ENCODE results near the gene ZBTB16.
"Not testable (repeated sequence)": the region's sequence is repeated elsewhere in the genome, so short reads cannot be mapped to it uniquely, and the experiment has no call there.

Gene ZBTB16

DNA sequence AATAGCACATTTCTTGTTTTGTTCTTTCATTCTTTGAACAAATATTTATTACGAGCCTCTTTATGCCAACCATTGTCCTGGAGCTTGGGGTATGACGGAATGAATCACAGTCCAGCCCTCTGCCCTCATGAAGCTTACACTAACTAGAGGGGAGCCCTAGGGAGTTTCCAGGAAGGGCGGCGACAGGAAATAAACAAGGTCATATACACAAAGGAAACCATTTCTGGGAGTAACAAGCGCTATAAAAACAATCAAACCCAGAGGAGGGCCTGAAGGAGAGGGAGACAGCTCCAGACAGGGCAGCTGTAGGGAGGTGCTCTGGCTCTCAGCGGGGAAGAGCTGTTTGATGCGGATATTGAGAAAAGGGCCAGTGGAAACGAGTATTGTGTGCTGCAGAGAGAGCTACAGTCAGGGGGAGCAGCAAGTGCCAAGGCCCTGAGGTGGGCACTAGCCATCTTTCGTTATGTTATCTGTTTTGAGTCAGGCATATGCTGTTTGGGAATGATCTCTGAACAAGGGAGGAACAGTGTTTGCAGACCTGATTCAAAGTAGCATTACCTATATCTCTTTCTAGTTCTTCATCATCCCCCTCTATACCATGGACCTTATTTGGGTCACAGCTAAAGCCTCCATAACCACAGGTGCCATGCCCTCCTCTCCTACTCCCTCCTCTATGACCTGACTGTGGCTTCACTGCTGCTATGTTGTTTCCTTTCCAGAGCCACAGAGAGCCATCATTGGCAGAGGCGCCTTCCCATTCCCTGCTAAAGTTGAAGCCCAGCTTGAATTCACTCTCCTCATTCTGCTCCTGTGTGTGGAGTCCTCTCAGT, 15.3 kb upstream of the ZBTB16 start:
- DNase-seq (ENCODE audit: low spot score) (no peak), FAIRE-seq (no peak)

DNA sequence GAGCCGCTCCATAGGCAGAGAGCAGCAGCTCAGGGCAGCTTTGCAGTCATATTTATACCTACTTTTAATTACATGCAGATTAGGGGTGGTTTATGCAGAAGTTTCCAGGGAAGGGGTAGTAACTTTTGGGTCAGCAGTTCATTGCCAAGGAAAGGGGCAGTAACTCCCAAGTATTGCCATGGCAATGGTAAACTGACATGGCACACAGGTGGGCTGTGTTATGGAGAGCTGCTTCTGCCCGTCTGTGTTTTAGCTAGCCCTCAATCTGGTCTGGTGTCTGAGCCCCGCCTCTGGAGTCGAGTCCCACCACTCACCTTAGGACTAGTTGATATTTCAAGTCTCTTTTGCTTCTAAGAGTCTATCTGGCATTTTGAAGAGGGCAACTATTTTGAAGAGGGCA, 12.2 kb upstream of the ZBTB16 start:
- no peak for DNase-seq (ENCODE audit: low spot score)
- FAIRE-seq, result no peak

DNA sequence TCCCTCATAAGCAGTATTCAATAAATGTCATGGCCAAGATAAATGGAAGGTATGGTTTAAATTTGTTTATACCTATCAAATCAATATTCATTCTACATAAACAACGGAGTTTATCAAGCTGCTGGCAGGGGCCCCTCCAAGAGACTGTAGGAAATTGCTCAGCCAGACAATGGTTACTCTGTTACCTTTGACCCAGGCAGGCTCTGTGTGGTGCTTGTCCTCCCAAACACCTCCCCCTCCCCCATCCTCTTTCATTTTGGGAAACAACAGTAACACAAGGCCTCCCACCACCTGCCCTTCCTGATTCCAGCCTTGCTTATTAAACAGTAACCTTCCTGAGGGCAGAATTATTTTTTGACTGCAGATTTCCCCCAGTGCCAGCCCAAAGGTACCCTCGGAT, 10.5 kb upstream of the ZBTB16 start:
- DNase-seq (ENCODE audit: low spot score) (no peak), FAIRE-seq (no peak)

DNA sequence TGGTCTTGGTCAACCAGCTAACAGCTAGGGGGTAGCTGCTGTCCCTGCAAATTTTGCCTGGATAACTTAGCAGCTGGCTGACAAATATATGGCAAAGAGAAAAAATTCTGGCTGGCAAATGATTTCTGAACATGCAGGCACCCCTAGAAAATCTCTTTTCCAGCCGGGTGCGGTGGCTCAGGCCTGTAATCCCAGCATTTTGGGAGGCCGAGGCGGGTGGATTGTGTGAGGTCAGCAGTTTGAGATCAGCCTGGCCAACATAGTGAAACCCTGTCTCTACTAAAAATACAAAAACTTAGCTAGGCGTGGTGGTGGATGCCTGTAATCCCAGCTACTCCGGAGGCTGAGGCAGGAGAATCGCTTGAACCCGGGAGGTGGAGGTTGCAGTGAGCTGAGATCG, 9.7 kb upstream of the ZBTB16 start:
- FAIRE-seq; DNase-seq (ENCODE audit: low spot score): not testable (repeated sequence)

DNA sequence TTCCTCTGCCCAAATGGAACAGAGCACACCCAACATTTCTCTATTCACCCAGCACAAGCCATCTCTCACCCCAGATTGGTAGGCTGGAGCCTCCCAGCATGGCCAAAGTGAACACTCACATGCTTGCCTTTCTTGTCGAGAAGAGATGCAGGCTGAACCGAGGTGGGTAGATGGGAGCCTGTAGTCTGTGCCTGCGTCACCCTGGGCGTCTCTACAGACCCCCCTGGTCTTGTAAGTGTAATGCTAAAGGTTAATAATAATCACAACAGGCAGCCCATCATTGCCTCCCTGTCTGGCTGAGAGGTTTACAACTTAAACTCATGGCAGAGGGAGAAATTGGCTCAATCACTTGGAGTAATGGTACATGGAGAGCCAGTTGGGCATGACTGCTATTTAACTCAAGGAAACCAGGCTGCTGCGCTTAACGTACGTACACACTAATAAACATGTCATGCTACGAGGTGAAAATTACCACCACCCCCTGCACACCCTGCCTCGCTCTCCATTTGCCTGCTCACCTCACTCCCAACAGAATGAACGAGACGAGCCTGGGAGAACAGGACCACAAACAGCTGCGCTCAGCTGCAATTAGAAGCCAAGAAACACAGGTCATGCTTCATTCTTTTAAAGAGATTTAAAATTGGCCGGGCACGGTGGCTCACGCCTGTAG, 9.1 kb upstream of the ZBTB16 start:
- DNase-seq (ENCODE audit: low spot score), result no peak

DNA sequence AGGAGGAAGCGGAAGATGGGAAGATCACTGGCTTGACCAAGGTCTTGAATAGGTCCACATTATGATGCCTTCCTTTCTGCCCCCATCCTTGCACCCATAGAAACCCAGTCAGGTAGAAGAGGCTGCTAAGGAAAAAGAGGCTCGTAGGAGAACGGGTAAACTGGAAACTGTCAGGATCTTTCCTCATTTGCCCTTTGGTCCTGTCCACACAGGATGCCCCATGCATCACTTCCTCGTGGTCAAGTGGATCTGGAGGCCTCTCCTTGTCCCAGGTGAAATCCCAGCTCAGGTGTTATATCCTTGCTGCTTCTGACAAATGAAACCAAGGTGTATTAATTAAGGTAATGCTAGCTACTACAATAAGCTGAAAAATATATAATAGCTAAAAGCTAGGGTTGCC, 8.0 kb upstream of the ZBTB16 start:
- FAIRE-seq (no peak), DNase-seq (ENCODE audit: low spot score) (no peak)

More for the DNA sequence above, 9.1 kb upstream of the ZBTB16 start:
- FAIRE-seq, result no peak

DNA sequence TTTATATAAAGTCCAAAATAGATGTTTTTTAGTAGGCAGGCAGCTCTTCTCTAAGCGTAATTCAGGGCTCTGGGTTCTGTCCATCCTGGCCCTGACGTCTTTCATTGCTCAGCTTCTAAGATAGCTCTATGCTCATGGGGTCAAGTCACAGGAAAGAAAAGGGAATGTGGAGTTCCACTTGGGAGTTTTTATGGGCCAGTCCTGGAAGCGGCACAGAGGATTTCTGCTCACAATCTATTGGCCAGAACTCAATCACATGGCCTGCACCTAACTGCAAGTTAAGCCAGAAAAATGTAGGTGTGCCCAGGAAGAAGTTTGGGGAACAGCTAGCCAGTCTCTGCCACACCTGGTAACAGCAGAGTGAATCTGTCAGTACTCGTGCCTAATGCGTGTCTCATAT, 7.4 kb upstream of the ZBTB16 start:
- DNase-seq (ENCODE audit: low spot score), result no peak

DNA sequence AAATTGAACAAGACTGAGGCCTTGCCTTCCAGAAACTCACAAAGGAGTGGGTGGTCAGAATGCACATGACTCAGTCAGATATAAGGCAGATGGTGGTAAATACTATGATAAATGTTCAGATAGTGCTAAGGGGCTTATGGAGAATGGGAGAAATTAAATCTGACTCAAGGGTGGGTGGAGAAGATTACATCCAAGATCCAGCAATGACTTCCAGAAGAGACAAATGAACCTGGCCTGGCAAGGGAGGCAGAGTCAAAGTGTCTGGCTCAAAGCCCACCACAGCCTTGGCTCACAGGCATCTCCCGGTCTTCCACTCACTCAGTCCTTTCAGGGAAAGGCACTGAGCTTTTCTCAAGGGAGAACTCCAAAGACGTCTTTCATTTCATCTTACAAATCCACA, 6.1 kb upstream of the ZBTB16 start:
- DNase-seq (ENCODE audit: low spot score) (no peak), FAIRE-seq (no peak)

More for the DNA sequence above, 7.4 kb upstream of the ZBTB16 start:
- no peak for FAIRE-seq

DNA sequence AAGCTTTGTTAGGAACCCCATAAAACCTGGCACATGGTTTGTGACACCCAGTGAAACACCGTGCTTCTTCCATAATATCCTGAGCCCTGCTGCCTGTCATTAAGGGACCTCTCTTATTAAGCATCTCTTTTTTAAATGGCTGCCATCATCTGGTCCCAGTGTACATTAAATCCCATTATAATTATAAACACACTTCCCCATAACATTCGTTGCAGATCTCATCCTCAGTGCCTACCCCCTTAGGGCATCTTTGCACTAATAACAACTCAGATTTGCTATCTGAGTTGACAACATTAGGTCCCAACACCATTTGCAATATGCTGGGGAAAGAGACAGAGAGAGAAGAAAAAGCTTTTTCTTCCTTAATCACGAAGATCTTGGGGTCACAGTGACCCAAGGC, 4.7 kb upstream of the ZBTB16 start:
- FAIRE-seq, result no peak
- no peak for DNase-seq (ENCODE audit: low spot score)

DNA sequence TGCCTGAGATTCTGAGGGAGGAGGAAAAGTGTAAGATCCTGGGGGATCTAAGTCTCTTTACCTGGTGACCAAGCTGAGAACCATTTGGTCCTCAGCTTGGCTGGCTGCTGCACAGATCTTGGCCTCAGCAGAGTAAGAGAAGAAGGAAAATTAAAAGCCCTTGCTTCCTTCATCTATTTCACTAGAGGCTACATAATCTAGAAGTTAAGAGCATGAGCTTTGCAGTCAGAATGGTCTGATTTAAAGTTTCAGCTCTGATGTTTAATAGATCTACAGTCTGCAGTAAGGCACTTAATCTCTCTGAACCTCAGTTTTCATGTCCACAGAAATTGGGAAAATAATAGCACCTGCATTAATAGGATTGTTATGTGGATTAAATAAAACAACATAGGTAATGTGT, 3.1 kb upstream of the ZBTB16 start:
- no peak for FAIRE-seq

DNA sequence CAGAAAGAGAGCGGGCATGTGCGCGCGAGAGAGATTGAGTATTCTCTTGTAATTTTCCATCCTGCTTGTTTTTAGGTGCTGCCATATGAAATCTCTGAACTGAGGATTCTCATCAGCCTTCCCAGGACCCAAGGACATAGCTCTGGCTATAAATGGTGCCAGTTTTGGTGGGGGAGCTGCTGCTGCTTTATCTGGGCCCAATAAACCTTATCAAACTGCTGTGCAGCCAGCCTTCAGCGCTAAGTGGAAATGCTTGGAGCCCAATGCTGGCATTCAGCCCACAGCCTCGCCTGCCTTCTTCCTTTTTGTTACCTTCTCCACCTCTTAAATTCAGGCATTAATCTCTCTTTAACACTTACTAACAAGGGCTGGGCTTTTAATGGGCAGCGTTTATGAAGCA, 2.4 kb upstream of the ZBTB16 start:
- no peak for FAIRE-seq
- DNase-seq (ENCODE audit: low spot score), result no peak

More for the DNA sequence above, 3.1 kb upstream of the ZBTB16 start:
- DNase-seq (ENCODE audit: low spot score), result no peak

DNA sequence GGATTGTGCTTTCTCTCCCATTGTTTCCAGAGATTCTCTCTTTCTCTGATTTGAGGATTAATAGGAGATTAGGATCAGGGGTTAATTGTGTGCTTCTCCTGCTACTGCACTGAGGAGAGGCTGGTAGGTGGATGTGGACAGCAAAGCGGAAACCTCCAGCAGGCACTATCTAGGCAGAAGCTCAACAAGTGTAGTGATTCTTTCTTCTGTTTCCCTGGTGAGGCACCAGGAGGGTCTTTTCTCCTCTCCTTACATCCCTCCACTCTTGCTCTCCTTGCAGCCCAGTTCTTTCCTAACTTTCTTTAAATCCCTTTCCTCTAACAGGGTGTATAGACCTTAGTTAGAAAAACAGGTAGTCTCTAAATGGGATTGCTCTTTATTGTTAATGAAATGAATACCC, 1.9 kb upstream of the ZBTB16 start:
- no peak for FAIRE-seq
- no peak for DNase-seq (ENCODE audit: low spot score)

DNA sequence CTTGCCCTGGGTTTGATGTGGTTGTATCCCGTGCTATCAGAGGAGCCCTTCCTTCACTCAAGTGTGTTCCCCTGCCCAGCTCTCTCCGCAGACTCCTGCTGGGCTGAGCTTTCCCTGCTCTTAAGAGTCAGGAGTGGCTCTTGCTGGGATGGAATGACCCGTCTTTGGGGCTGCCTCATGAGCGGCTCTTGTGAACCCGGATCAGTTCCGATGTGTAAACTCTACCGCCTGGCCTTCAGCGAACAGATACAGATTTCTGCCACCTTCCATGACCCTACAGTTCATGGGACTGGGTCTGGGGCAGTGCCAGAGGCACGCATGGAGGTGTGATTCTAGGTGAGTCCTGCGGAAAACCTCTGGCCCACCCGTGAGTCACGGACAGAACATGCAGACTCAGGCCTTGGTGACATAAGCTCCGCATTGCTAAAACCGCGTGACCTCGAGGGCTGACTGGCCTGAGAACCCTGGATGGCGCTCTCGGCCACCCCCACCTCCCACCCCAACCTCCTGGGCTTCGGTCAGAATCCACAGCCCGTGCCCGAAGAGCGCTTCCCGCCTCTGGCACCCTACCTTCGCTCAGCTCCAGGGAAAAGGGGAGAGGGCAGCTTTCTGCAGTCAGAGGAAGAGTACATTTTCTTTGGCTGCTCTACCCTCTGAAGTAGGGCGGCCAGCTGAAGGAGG, 1.3 kb upstream of the ZBTB16 start:
- DNase-seq (ENCODE audit: low spot score) (no peak), FAIRE-seq (no peak)

DNA sequence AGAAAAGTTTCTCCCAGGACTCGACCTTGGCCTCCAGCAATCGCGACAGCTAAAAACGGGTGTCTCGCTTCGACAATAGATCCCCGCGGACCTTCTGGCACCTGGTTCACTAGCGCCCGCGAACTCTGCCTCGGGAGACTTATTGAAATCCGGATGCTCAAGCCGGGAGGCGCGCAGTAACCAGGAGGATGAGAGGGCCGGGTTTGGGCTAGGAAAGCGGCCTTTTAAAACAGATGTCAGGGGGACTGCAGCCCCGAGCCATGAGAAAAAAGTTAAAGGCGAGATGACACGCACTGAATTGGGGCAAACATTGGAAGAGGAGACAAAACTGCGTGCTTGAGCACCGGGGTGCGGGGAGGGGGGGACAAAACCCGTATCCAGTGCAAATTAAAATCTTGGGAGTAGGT, 637 bp upstream of the ZBTB16 start:
- FAIRE-seq, result no peak
- DNase-seq (ENCODE audit: low spot score), result no peak

DNA sequence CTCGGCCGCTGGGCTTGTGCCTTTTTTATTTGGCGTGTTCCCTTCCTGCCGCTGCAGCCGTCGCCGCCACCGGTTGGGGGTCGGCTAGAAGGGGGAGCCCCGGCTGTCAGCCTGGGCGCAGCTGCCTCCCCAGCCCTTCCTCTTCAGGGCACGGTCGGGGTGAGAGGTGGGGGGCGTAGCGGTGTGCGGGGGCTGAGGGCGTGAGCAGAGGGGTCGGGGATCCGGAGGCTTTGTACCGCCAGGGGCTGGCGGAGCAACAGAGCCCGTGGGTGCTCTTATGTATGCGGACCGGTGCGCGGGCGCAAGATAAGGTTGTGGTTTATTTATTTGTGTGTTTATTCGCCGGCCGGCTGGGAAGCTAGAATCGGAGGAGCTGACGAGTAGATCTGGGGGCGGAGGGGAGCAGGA, 477 bp downstream of the ZBTB16 start:
- FAIRE-seq (no peak), DNase-seq (ENCODE audit: low spot score) (peak; percentile 31)

DNA sequence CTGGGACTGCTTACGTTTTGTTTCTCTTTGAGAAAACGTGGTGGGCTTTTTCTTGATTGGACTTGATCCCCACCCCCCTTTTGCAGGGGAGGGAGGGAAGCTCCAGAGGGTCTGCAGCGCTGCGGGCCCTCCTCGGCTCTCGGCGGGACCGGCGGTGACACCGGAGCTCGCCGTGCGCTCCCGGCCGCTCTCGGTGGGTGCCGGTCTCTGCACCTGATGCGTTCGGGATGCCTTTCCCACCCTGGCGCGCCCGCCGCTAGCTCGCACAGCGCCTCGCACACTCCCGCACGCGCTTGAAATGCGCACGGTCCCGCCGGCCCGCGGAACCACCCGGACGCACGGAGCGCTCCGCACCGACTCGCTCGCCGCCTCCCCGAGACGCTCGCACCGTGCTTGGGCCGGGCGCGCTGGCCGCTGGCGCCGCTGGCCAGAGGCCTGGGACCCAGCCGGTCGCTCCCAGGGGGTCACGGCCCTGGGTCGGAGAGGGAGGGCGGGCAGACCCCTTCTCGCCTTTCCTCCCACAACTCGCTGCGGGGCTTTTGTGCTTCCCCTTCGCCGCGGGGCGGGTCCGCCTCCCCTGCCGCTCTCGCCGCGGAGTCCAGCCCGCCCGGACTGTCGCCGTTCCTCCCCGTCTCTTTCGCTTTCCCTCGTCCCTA, 1.0 kb downstream of the ZBTB16 start:
- peak; percentile 47 for DNase-seq (ENCODE audit: low spot score)
- FAIRE-seq, result no peak

DNA sequence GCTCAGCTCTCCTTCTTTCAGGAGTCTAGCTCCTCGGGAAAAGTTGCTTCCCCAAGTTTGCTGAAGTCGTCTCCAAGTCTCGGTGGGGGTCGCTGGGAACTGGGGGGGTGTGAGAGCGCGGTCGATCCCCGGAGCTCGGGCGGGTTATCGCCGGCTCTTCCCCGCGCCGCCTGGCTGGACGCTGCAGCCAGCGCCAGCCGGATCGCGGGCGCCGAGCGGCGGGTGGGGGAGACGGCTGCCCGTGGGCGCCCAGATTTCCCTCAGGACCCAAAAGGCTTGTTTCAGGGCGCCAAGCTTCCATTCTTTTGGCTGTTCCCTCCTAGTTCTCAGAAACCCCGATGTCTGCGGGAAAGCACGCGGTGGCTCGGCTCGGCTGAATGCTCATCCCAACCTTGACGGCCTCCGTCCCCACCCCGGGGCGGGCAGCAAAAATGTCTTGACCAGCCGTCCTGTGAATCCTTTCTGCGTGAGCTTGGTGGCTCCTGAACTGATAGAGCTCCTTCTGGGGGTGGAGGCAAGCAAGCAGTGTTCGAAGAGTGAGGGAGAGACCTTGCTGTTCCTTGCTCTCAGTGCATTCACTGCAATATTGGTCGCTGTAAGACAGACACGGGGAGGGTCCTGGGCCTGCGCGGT, 1.7 kb downstream of the ZBTB16 start:
- FAIRE-seq (peak; percentile 48), DNase-seq (ENCODE audit: low spot score) (no peak)

DNA sequence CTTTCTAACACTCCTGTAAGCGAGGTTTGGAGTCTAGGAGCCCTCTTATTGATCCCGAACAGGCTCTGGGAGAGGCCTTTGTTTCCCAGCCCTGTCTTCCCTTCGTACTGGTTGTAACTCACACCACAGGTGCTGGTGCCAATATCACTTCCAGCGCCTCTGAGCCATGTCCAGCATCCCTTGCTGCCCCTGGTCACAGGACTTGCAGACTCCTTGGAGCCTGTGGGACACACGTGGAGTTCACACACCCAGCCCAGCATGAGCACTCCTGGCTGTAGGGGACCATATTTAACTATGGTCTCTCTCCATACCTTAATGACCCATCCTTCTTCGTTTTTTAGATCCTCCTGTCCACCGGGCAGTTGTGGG, 2.2 kb downstream of the ZBTB16 start:
- no peak for DNase-seq (ENCODE audit: low spot score)

DNA sequence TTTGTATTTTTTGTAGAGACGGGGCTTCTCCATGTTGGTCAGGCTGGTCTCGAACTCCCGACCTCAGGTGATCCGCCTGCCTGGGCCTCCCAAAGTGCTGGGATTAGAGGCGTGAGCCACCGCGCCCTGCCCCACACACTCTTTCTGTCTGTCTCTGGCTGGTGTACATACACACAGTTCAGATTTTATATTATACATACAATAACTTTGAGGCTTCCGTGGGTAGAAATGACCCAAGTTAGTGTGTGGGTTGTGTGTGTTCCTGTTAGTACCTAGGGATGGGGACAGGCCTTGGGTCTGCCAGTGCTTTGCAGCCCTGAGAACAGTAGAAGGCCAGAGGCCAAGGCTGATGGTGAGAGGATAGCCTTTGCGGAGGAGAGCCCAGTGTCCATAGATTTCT, 2.8 kb downstream of the ZBTB16 start:
- DNase-seq (ENCODE audit: low spot score), result no peak
- FAIRE-seq, result no peak

More for the DNA sequence above, 2.2 kb downstream of the ZBTB16 start:
- no peak for FAIRE-seq

DNA sequence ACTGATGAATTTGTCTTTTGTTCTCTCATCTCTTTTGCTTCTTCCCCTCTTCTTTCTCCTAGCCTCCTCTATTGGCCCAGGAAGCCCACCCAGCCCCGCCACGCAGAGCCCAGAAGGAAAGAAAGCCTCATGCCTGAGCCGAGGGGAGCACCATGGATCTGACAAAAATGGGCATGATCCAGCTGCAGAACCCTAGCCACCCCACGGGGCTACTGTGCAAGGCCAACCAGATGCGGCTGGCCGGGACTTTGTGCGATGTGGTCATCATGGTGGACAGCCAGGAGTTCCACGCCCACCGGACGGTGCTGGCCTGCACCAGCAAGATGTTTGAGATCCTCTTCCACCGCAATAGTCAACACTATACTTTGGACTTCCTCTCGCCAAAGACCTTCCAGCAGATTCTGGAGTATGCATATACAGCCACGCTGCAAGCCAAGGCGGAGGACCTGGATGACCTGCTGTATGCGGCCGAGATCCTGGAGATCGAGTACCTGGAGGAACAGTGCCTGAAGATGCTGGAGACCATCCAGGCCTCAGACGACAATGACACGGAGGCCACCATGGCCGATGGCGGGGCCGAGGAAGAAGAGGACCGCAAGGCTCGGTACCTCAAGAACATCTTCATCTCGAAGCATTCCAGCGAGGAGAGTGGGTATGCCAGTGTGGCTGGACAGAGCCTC, 3.8 kb downstream of the ZBTB16 start:
- FAIRE-seq (no peak), DNase-seq (ENCODE audit: low spot score) (no peak)

DNA sequence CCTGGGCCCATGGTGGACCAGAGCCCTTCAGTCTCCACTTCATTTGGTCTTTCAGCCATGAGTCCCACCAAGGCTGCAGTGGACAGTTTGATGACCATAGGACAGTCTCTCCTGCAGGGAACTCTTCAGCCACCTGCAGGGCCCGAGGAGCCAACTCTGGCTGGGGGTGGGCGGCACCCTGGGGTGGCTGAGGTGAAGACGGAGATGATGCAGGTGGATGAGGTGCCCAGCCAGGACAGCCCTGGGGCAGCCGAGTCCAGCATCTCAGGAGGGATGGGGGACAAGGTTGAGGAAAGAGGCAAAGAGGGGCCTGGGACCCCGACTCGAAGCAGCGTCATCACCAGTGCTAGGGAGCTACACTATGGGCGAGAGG, 4.3 kb downstream of the ZBTB16 start:
- DNase-seq (ENCODE audit: low spot score), result no peak
- no peak for FAIRE-seq

Data from urothelium cell line (cell line).